Superior temporal gyrus (tissue), 1 donor: ENCODE data around the gene KLHL36.
"Not testable (repeated sequence)": the region's sequence is repeated elsewhere in the genome, so short reads cannot be mapped to it uniquely, and the experiment has no call there.

Experiments
- DNase-seq: peaks from one replicate; pipeline ENCODE4 v3.0.0-alpha.2; 2016; ENCODE audit errors: extremely low spot score

KLHL36 gene

GRCh38 chr16:84614968-84615813 is 33.1 kb upstream of the KLHL36 start:
- peak; percentile 9 for DNase-seq

- DNase-seq: peak; percentile 33
Measured at GRCh38 chr16:84616515-84616914, 31.8 kb upstream of the KLHL36 start.

GRCh38 chr16:84617041-84617790 is 31.1 kb upstream of the KLHL36 start:
- DNase-seq: peak; percentile 21

- DNase-seq: peak; percentile 95
Measured at GRCh38 chr16:84617791-84618580, 30.3 kb upstream of the KLHL36 start, which contains the start of gene COTL1. Gene COTL1, minus strand, starts transcription at chr16:84618078. Its CDS starts 164 bp downstream, at chr16:84617914.

GRCh38 chr16:84618581-84619460 is 29.5 kb upstream of the KLHL36 start:
- peak; percentile 13 for DNase-seq

GRCh38 chr16:84620913-84621312 is 27.4 kb upstream of the KLHL36 start:
- DNase-seq: not testable (repeated sequence)

GRCh38 chr16:84625556-84625955 is 22.8 kb upstream of the KLHL36 start:
- DNase-seq: no peak

GRCh38 chr16:84628226-84628731 is 20.0 kb upstream of the KLHL36 start:
- DNase-seq: no peak

GRCh38 chr16:84629580-84629979 is 18.7 kb upstream of the KLHL36 start:
- no peak for DNase-seq

GRCh38 chr16:84630009-84630408 is 18.3 kb upstream of the KLHL36 start:
- DNase-seq: no peak

GRCh38 chr16:84630446-84631152 is 17.7 kb upstream of the KLHL36 start:
- DNase-seq: no peak

GRCh38 chr16:84631153-84631466 is 17.2 kb upstream of the KLHL36 start:
- DNase-seq: no peak

- peak; percentile 4 for DNase-seq
Measured at GRCh38 chr16:84631886-84632285, 16.4 kb upstream of the KLHL36 start.

GRCh38 chr16:84632862-84633261 is 15.4 kb upstream of the KLHL36 start:
- not testable (repeated sequence) for DNase-seq

GRCh38 chr16:84633622-84634021 is 14.7 kb upstream of the KLHL36 start:
- DNase-seq: no peak

GRCh38 chr16:84635702-84636101 is 12.6 kb upstream of the KLHL36 start:
- DNase-seq: no peak

- DNase-seq: no peak
Measured at GRCh38 chr16:84637709-84638108, 10.6 kb upstream of the KLHL36 start.

- no peak for DNase-seq
Measured at GRCh38 chr16:84638231-84638806, 10.0 kb upstream of the KLHL36 start.

- DNase-seq: no peak
Measured at GRCh38 chr16:84640145-84640544, 8.2 kb upstream of the KLHL36 start.
